Caco-2 (cell line): ENCODE results near the gene NRCAM. TPM values are rescaled to one million over a fixed set of nuclear protein-coding genes. Genes with fewer than 3 reads are reported as not detected.

Experiments used
- BruUV-seq: library from RNA; stranded (reverse); fragments of 400-500 nt; replicated peaks from 2 replicates; lab custom pipeline; 2021; lab: Mats Ljungman, UMichigan
- CTCF ChIA-PET: fragments of 300-600 bp; sonication (Branson Sonifier 250); formaldehyde crosslinking; loops from one replicate; lab custom pipeline; 2022; ENCODE audit warnings: antibody characterized with exemption; lab: Charles Lee
- POLR2A ChIA-PET: fragments of 300-600 bp; sonication (Branson Sonifier 250); formaldehyde crosslinking; loops from one replicate; lab custom pipeline; 2022; ENCODE audit warnings: antibody characterized with exemption; lab: Charles Lee
- DNase-seq, 2 experiments: peaks; one replicate each; pipeline versions ENCODE4 v3.0.0 to v3.0.0-alpha.2; 2020 to 2022
- H3K27me3 ChIP-seq: replicated peaks from 2 replicates; pipeline ENCODE4 v1.6.0; 2011; ENCODE audit warnings: low read length; ENCODE audit not compliant: control insufficient read depth, insufficient read depth
- H3K36me3 ChIP-seq: 2 replicates; pipeline ENCODE4 v1.5.1; 2011; ENCODE audit warnings: low read length; ENCODE audit not compliant: control insufficient read depth, insufficient read depth
- H3K4me1 ChIP-seq: fragments of 250-450 bp; sonication (Bioruptor Pico); 2 replicates; pipeline ENCODE4 v1.5.1; 2020; ENCODE audit warnings: mild to moderate bottlenecking
- H3K4me3 ChIP-seq: 2 replicates; pipeline ENCODE4 v1.5.1; 2011; ENCODE audit warnings: low read depth, mild to moderate bottlenecking, control low read depth, low read length
- H3K9me3 ChIP-seq: fragments of 250-450 bp; sonication (Bioruptor Pico); 2 replicates; pipeline ENCODE4 v1.5.1; 2020; ENCODE audit warnings: mild to moderate bottlenecking, moderate library complexity
- H3K27ac Mint-ChIP-seq: one replicate; pipeline ENCODE4 v1.8.0; 2022; ENCODE audit warnings: mixed read lengths; ENCODE audit not compliant: unreplicated experiment
- H3K27me3 Mint-ChIP-seq: one replicate; pipeline ENCODE4 v1.8.0; 2022; ENCODE audit warnings: mixed read lengths; ENCODE audit not compliant: insufficient read depth, unreplicated experiment
- H3K36me3 Mint-ChIP-seq: one replicate; pipeline ENCODE4 v1.8.0; 2022; ENCODE audit warnings: mild to moderate bottlenecking, mixed read lengths; ENCODE audit not compliant: insufficient read depth, unreplicated experiment
- H3K4me1 Mint-ChIP-seq: one replicate; pipeline ENCODE4 v1.8.0; 2022; ENCODE audit warnings: low read depth, mixed read lengths; ENCODE audit not compliant: unreplicated experiment
- H3K4me3 Mint-ChIP-seq: one replicate; pipeline ENCODE4 v1.8.0; 2022; ENCODE audit warnings: mild to moderate bottlenecking, moderate library complexity, mixed read lengths; ENCODE audit not compliant: unreplicated experiment
- H3K9me3 Mint-ChIP-seq: one replicate; pipeline ENCODE4 v1.8.0; 2022; ENCODE audit warnings: mixed read lengths; ENCODE audit not compliant: unreplicated experiment
- intact Hi-C: fragments of 100-400 bp; cut with micrococcal nuclease; formaldehyde crosslinking; loops from one replicate; pipeline ENCODE4 v1.10.0; 2022; ENCODE audit not compliant: unreplicated experiment
- total RNA-seq: library from RNA; stranded (reverse); gene quantifications from 2 replicates; pipeline ENCODE4 v1.2.3, GENCODE V29; 2022
- TF ChIP-seq, protein P1 (sequence below), 2 experiments: fragments of 200-600 bp in 1 of 2; IDR thresholded peaks; 1 replicate in 1 of 2; 2 replicates in 1 of 2; pipeline versions ENCODE4 v1.5.1 to v1.8.0; 2011 to 2022; ENCODE audit warnings: antibody characterized with exemption in 1 of 2, control low read depth in 1 of 2, inconsistent platforms in 1 of 2, low read depth in 1 of 2, low read length in 1 of 2, mild to moderate bottlenecking in 1 of 2, moderate library complexity in 1 of 2; ENCODE audit not compliant: insufficient read depth in 1 of 2, severe bottlenecking in 1 of 2, unreplicated experiment in 1 of 2

The NRCAM gene
- total RNA-seq, 1 experiment from 2014 or later, result 96.2 TPM

GRCh38 chr7:108227366-108227765, 228.9 kb downstream of the NRCAM start:
- Mint-ChIP-seq H3K4me1 (peaks cover 32% of the 10 kb centered on the region), H3K4me3 (no peak overlapping the region), H3K9me3 (no peaks in the 10 kb centered on the region), H3K36me3 (peaks cover 35% of the 10 kb centered on the region), H3K27ac (peak overlapping the region; percentile 17), H3K27me3 (no peaks in the 10 kb centered on the region)
- H3K4me3 ChIP-seq, result no peak overlapping the region
- ChIA-PET CTCF (interaction anchor here (0.7 kb wide), 1 partner anchor 233 kb away, joined by 3 read pairs; no protein-coding TSS in a partner anchor), POLR2A (no interaction called here)
- DNase-seq, result no peak
- BruUV-seq, result no TSS peak
- intact Hi-C loops, result no loop called here
- TF ChIP-seq, protein P1, sequence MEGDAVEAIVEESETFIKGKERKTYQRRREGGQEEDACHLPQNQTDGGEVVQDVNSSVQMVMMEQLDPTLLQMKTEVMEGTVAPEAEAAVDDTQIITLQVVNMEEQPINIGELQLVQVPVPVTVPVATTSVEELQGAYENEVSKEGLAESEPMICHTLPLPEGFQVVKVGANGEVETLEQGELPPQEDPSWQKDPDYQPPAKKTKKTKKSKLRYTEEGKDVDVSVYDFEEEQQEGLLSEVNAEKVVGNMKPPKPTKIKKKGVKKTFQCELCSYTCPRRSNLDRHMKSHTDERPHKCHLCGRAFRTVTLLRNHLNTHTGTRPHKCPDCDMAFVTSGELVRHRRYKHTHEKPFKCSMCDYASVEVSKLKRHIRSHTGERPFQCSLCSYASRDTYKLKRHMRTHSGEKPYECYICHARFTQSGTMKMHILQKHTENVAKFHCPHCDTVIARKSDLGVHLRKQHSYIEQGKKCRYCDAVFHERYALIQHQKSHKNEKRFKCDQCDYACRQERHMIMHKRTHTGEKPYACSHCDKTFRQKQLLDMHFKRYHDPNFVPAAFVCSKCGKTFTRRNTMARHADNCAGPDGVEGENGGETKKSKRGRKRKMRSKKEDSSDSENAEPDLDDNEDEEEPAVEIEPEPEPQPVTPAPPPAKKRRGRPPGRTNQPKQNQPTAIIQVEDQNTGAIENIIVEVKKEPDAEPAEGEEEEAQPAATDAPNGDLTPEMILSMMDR (IDR thresholded peaks at IDR 0.05; ENCODE audit: insufficient read depth in 1 of 2, low read depth in 1 of 2, low read length in 1 of 2, severe bottlenecking in 1 of 2, unreplicated experiment in 1 of 2), result no peak
- H3K27me3 ChIP-seq, result no peaks in the 10 kb centered on the region
- H3K36me3 ChIP-seq, result no peaks in the 10 kb centered on the region
- no peaks in the 10 kb centered on the region for H3K9me3 ChIP-seq
- peaks cover 14% of the 10 kb centered on the region for H3K4me1 ChIP-seq

DNA sequence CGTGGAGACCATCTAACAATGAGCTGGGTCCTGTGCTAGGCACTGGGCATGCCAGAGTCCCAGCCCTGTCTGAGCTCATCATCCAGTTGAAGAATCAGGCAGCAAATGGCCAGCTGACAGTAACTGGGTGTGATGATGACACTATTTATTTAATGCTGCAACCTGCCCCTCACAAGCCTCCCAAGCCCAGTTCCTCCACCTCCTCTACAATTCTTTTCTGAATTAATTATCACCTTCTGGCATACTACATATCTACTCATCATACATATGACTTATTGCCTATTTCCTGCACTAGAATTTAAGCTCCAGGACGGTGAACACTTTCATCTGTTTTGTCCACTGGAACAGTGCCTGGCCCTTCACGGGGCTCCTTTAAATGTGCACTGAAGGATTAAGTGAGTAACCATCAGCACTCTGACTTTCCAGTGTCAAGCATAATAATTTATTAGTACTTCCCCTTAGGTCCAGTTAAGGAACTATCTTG, 229.4 kb downstream of the NRCAM start:
- TF ChIP-seq, protein P1 (IDR thresholded peaks at IDR 0.05; ENCODE audit: insufficient read depth in 1 of 2, low read depth in 1 of 2, low read length in 1 of 2, severe bottlenecking in 1 of 2, unreplicated experiment in 1 of 2), result no peak
- BruUV-seq, result no TSS peak
- peaks cover 16% of the 10 kb centered on the region for H3K4me1 ChIP-seq

GRCh38 chr7:108225531-108226181, 230.6 kb downstream of the NRCAM start:
- Histone ChIP-seq H3K27me3 (no peaks in the 10 kb centered on the region), H3K9me3 (no peaks in the 10 kb centered on the region), H3K4me3 (no peak overlapping the region), H3K4me1 (peaks cover 17% of the 10 kb centered on the region), H3K36me3 (no peaks in the 10 kb centered on the region)
- Mint-ChIP-seq H3K27me3 (no peaks in the 10 kb centered on the region), H3K4me3 (no peak overlapping the region), H3K9me3 (no peaks in the 10 kb centered on the region), H3K4me1 (peaks cover 32% of the 10 kb centered on the region), H3K36me3 (peaks cover 43% of the 10 kb centered on the region), H3K27ac (no peak overlapping the region)
- TF ChIP-seq, protein P1 (IDR thresholded peaks at IDR 0.05; ENCODE audit: insufficient read depth in 1 of 2, low read depth in 1 of 2, low read length in 1 of 2, severe bottlenecking in 1 of 2, unreplicated experiment in 1 of 2), result no peak
- BruUV-seq, result no TSS peak
- DNase-seq, result no peak
- ChIA-PET CTCF (no interaction called here), POLR2A (no interaction called here)
- intact Hi-C loops, result no loop called here

More for the DNA sequence above, 229.4 kb downstream of the NRCAM start:
- Mint-ChIP-seq H3K27ac (no peak overlapping the region), H3K9me3 (no peaks in the 10 kb centered on the region), H3K4me3 (no peak overlapping the region), H3K4me1 (peaks cover 32% of the 10 kb centered on the region), H3K27me3 (no peaks in the 10 kb centered on the region), H3K36me3 (peaks cover 35% of the 10 kb centered on the region)
- ChIA-PET CTCF (interaction anchor here (0.7 kb wide), 1 partner anchor 233 kb away, joined by 3 read pairs; no protein-coding TSS in a partner anchor), POLR2A (no interaction called here)
- DNase-seq, result no peak
- intact Hi-C loops, result no loop called here
- Histone ChIP-seq H3K27me3 (no peaks in the 10 kb centered on the region), H3K9me3 (no peaks in the 10 kb centered on the region), H3K36me3 (no peaks in the 10 kb centered on the region), H3K4me3 (no peak overlapping the region)
